Esophagus muscularis mucosa (tissue), 4 donors: ENCODE data around the gene HOXD8. TPM values are rescaled to one million over a fixed set of nuclear protein-coding genes. Genes with fewer than 3 reads are reported as not detected.

Experiments used
- DNase-seq: peaks from one replicate; pipeline ENCODE4 v3.0.0-alpha.2; 2017; ENCODE audit errors: extremely low spot score
- H3K27ac ChIP-seq, 4 donors: fragments of 200-600 bp; sonication (generic); replicated peaks in 1 of 4; 1 replicate in 3 of 4; 2 replicates in 1 of 4; pipeline ENCODE4 v1.5.1; 2016 to 2019; ENCODE audit warnings: mild to moderate bottlenecking in 1 of 4
- H3K27me3 ChIP-seq, 4 donors: fragments of 200-600 bp; sonication (generic); one replicate each; pipeline versions ENCODE4 v1.5.1 to v1.6.0; 2016 to 2019
- H3K36me3 ChIP-seq, 4 donors: fragments of 200-600 bp; sonication (generic); one replicate each; pipeline ENCODE4 v1.5.1; 2016 to 2019
- H3K4me1 ChIP-seq, 4 donors: fragments of 200-600 bp; sonication (generic); one replicate each; pipeline ENCODE4 v1.5.1; 2016 to 2019
- H3K4me3 ChIP-seq, 4 donors: fragments of 200-600 bp; sonication (generic); 1 replicate in 2 of 4; 2 replicates in 2 of 4; pipeline ENCODE4 v1.5.1; 2016 to 2019; ENCODE audit warnings: mild to moderate bottlenecking in 4 of 4, moderate library complexity in 1 of 4
- H3K9me3 ChIP-seq, 4 donors: fragments of 200-600 bp; sonication (generic); 1 replicate in 3 of 4; 2 replicates in 1 of 4; pipeline ENCODE4 v1.5.1; 2016 to 2019
- CTCF ChIP-seq, 3 experiments: fragments of 200-600 bp in 2 of 3; fragments of 450-650 bp in 1 of 3; sonication (generic) in 2 of 3; IDR thresholded peaks; one replicate each; pipeline ENCODE4 v1.5.1; 2017 to 2019; ENCODE audit warnings: antibody characterized with exemption in 3 of 3, mild to moderate bottlenecking in 2 of 3, moderate library complexity in 1 of 3
- EP300 ChIP-seq: sonication (generic); formaldehyde crosslinking; IDR thresholded peaks from one replicate; pipeline ENCODE4 v1.6.1; 2017; ENCODE audit warnings: antibody characterized with exemption
- POLR2A ChIP-seq: fragments of 450-650 bp; IDR thresholded peaks from one replicate; pipeline ENCODE4 v1.6.1; 2017; ENCODE audit warnings: antibody characterized with exemption, moderate library complexity, mild to moderate bottlenecking, low read depth
- POLR2AphosphoS5 ChIP-seq, 2 donors: sonication (generic); formaldehyde crosslinking; IDR thresholded peaks; one replicate each; pipeline ENCODE4 v1.6.1; 2017; ENCODE audit warnings: antibody characterized with exemption in 2 of 2
- WGBS: methylation state at CpG from one replicate; pipeline ENCODE4 v1.1.5; 2018; 5-methylcytosine and 5-hydroxymethylcytosine counted together
- intact Hi-C: fragments of 100-400 bp; cut with DNase I; formaldehyde crosslinking; loops from one replicate; pipeline ENCODE4 v1.15.1; 2023
- total RNA-seq, 4 donors: library from RNA; depleted of rRNA; stranded (reverse); fragments of >200 nt; gene quantifications; one replicate each; pipeline versions ENCODE4 v1.1.0 to v1.2.1, GENCODE V29; 2016

Gene HOXD8
- 1 to 10 TPM; 3.7 to 4.8 (median 4.3) TPM for total RNA-seq

- Histone ChIP-seq H3K27me3 (peaks cover 0 to 100% (median 78%) of the 10 kb centered on the region in 4 donors), H3K9me3 (no peaks in the 10 kb centered on the region), H3K4me3 (peak within 1 kb of the TSS; percentile 52 to 61 (median 53)), H3K27ac (peak within 1 kb of the TSS; percentile 56 to 78 (median 71)), H3K4me1 (peaks cover 14 to 49% (median 26%) of the 10 kb centered on the region in 4 donors), H3K36me3 (no peaks in the 10 kb centered on the region)
- TF ChIP-seq CTCF (IDR thresholded peaks at IDR 0.05) (no peak), POLR2AphosphoS5 (IDR thresholded peaks at IDR 0.05) (peak; percentile 42 to 52)
- intact Hi-C loops: loop anchor here (1.0 to 5.0 kb wide), 5 partner anchors 328 to 688 kb away; no protein-coding TSS in a partner anchor
- 13% methylated on average over 28 of the region's 64 CpGs for WGBS
- no peak for DNase-seq
Observed at GRCh38 chr2:176128982-176129796, at the start of gene HOXD8. Gene HOXD8, plus strand, starts transcription at chr2:176129705. Its CDS starts 662 bp downstream, at chr2:176130367.

GRCh38 chr2:176079831-176080539 lies 49.5 kb upstream of the HOXD8 start:
- H3K4me1 ChIP-seq: peaks cover 18 to 49% (median 45%) of the 10 kb centered on the region in 4 donors
- H3K27me3 ChIP-seq: peaks cover 0 to 100% (median 89%) of the 10 kb centered on the region in 4 donors
- intact Hi-C loops: loop anchor here (5.0 to 10.0 kb wide), 2 partner anchors 713 to 1745 kb away; partner anchors contain the start of gene SP9
- WGBS: 2% methylated on average over 22 of the region's 86 CpGs
- no peak overlapping the region for H3K27ac ChIP-seq
- H3K9me3 ChIP-seq: peaks cover 0 to 3% (median 0%) of the 10 kb centered on the region in 4 donors
- H3K36me3 ChIP-seq: no peaks in the 10 kb centered on the region
- no peak for TF ChIP-seq POLR2AphosphoS5 (IDR thresholded peaks at IDR 0.05)
- peak in 1 of 3 experiments; percentile 54 for TF ChIP-seq CTCF (IDR thresholded peaks at IDR 0.05)
- peak overlapping the region; percentile 26 to 48 (median 38) for H3K4me3 ChIP-seq
- DNase-seq: no peak

GRCh38 chr2:176080540-176081375 lies 48.7 kb upstream of the HOXD8 start:
- WGBS: 8% methylated on average over 36 of the region's 68 CpGs
- no peak for TF ChIP-seq POLR2A
- no peak for TF ChIP-seq EP300
- TF ChIP-seq CTCF (IDR thresholded peaks at IDR 0.05): no peak
- no peak for TF ChIP-seq POLR2AphosphoS5 (IDR thresholded peaks at IDR 0.05)
- Histone ChIP-seq H3K4me3 (peak overlapping the region; percentile 26 to 48 (median 38)), H3K27ac (no peak overlapping the region), H3K9me3 (peaks cover 0 to 3% (median 0%) of the 10 kb centered on the region in 4 donors), H3K36me3 (no peaks in the 10 kb centered on the region), H3K27me3 (peaks cover 0 to 100% (median 90%) of the 10 kb centered on the region in 4 donors), H3K4me1 (peaks cover 18 to 56% (median 53%) of the 10 kb centered on the region in 4 donors)
- DNase-seq: no peak
- intact Hi-C loops: loop anchor here (10.0 kb wide), 1 partner anchor 1746 kb away; the partner anchor contains the start of gene SP9

- Histone ChIP-seq H3K36me3 (no peaks in the 10 kb centered on the region), H3K4me1 (peaks cover 23 to 63% (median 59%) of the 10 kb centered on the region in 4 donors), H3K27me3 (peaks cover 0 to 100% (median 90%) of the 10 kb centered on the region in 4 donors), H3K9me3 (peaks cover 0 to 3% (median 0%) of the 10 kb centered on the region in 4 donors), H3K4me3 (no peak overlapping the region), H3K27ac (no peak overlapping the region)
- no peak for DNase-seq
- TF ChIP-seq POLR2AphosphoS5 (IDR thresholded peaks at IDR 0.05) (no peak), EP300 (no peak), CTCF (IDR thresholded peaks at IDR 0.05) (no peak), POLR2A (no peak)
- intact Hi-C loops: loop anchor here (10.0 kb wide), 1 partner anchor 1747 kb away; the partner anchor contains the start of gene SP9
- WGBS: 6% methylated on average over 17 of the region's 17 CpGs
Observed at GRCh38 chr2:176081376-176081836, 48.1 kb upstream of the HOXD8 start.
